WERI-Rb-1 (cell line): Measurements from ENCODE around the gene DCST1.
A peak's percentile ranks its signal among the peaks of the same experiment; 100 is the strongest.

Experiments used
- DNase-seq: peaks from one replicate; pipeline ENCODE4 v3.0.0-alpha.2; 2020
- H3K27ac ChIP-seq: fragments of 250-450 bp; sonication (Bioruptor Pico); 2 replicates; pipeline ENCODE4 v1.5.1; 2020; ENCODE audit warnings: mild to moderate bottlenecking, moderate library complexity
- H3K27me3 ChIP-seq: fragments of 250-450 bp; sonication (Bioruptor Pico); 2 replicates; pipeline ENCODE4 v1.5.1; 2021; ENCODE audit warnings: mild to moderate bottlenecking, low read depth, moderate library complexity; ENCODE audit not compliant: insufficient read depth, severe bottlenecking
- H3K36me3 ChIP-seq: fragments of 250-450 bp; sonication (Bioruptor Pico); 2 replicates; pipeline ENCODE4 v1.5.1; 2020; ENCODE audit warnings: mild to moderate bottlenecking, moderate library complexity
- H3K4me3 ChIP-seq: 2 replicates; pipeline ENCODE4 v1.5.1; 2011; ENCODE audit warnings: low read depth, mild to moderate bottlenecking, control low read depth, low read length
- H3K9me3 ChIP-seq: fragments of 250-450 bp; sonication (Bioruptor Pico); 2 replicates; pipeline ENCODE4 v1.5.1; 2021; ENCODE audit warnings: mild to moderate bottlenecking, moderate library complexity; ENCODE audit not compliant: severe bottlenecking
- CTCF ChIP-seq: IDR thresholded peaks from 2 replicates; pipeline ENCODE4 v1.5.1; 2011; ENCODE audit warnings: low read depth, mild to moderate bottlenecking, control low read depth, inconsistent platforms, low read length

Gene DCST1

GRCh38 chr1:155093911-155094621 lies 60.4 kb downstream of the DCST1 start:
- Histone ChIP-seq H3K27me3 (no peaks in the 10 kb centered on the region), H3K4me3 (no peak overlapping the region), H3K27ac (peak overlapping the region; percentile 4; the same call in 1 of the 2 replicates), H3K36me3 (no peaks in the 10 kb centered on the region), H3K9me3 (no peaks in the 10 kb centered on the region)
- DNase-seq = peak; percentile 78
- TF ChIP-seq CTCF = peak; percentile 75

GRCh38 chr1:155094622-155094948 lies 61.0 kb downstream of the DCST1 start:
- H3K27ac ChIP-seq = no peak overlapping the region
- TF ChIP-seq CTCF = no peak

GRCh38 chr1:155099331-155099730 lies 65.7 kb downstream of the DCST1 start:
- Histone ChIP-seq H3K36me3 (no peaks in the 10 kb centered on the region), H3K27me3 (no peaks in the 10 kb centered on the region), H3K27ac (no peak overlapping the region), H3K4me3 (no peak overlapping the region), H3K9me3 (no peaks in the 10 kb centered on the region)
- TF ChIP-seq CTCF = no peak
- no peak for DNase-seq

More at GRCh38 chr1:155094622-155094948, 61.0 kb downstream of the DCST1 start:
- Histone ChIP-seq H3K9me3 (no peaks in the 10 kb centered on the region), H3K4me3 (no peak overlapping the region), H3K27me3 (no peaks in the 10 kb centered on the region), H3K36me3 (no peaks in the 10 kb centered on the region)
- no peak for DNase-seq
